Right forelimb (tissue), 1 donor: ENCODE data around the gene MYOCOS.
"Not testable (repeated sequence)": the region's sequence is repeated elsewhere in the genome, so short reads cannot be mapped to it uniquely, and the experiment has no call there.

Experiments used
- DNase-seq: peaks from one replicate; pipeline ENCODE4 v3.0.0-alpha.2; 2018

MYOCOS gene

GRCh38 chr1:171622152-171622462, at the start of gene MYOCOS:
MYOCOS (plus strand) TSS chr1:171622243; CDS start chr1:171623884, 1,641 bp downstream.
- DNase-seq, result no peak

GRCh38 chr1:171576144-171576543, 45.9 kb upstream of the MYOCOS start:
- DNase-seq, result no peak

GRCh38 chr1:171581226-171581625, 40.8 kb upstream of the MYOCOS start:
- DNase-seq, result no peak

GRCh38 chr1:171581766-171582165, 40.3 kb upstream of the MYOCOS start:
- no peak for DNase-seq

- DNase-seq, result no peak
Observed at GRCh38 chr1:171582589-171582988, 39.5 kb upstream of the MYOCOS start.

- no peak for DNase-seq
Observed at GRCh38 chr1:171583591-171584201, 38.3 kb upstream of the MYOCOS start.

GRCh38 chr1:171585715-171586114, 36.3 kb upstream of the MYOCOS start:
- DNase-seq, result no peak

GRCh38 chr1:171588230-171588629, 33.8 kb upstream of the MYOCOS start:
- no peak for DNase-seq

- no peak for DNase-seq
Observed at GRCh38 chr1:171590022-171590421, 32.0 kb upstream of the MYOCOS start.

GRCh38 chr1:171595324-171595723, 26.7 kb upstream of the MYOCOS start:
- no peak for DNase-seq

- no peak for DNase-seq
Observed at GRCh38 chr1:171596119-171596518, 25.9 kb upstream of the MYOCOS start.

GRCh38 chr1:171596705-171597104, 25.3 kb upstream of the MYOCOS start:
- no peak for DNase-seq

- DNase-seq, result no peak
Observed at GRCh38 chr1:171597203-171597602, 24.8 kb upstream of the MYOCOS start.

- DNase-seq, result not testable (repeated sequence)
Observed at GRCh38 chr1:171600310-171600709, 21.7 kb upstream of the MYOCOS start.

GRCh38 chr1:171600862-171601261, 21.2 kb upstream of the MYOCOS start:
- DNase-seq, result no peak

- not testable (repeated sequence) for DNase-seq
Observed at GRCh38 chr1:171603042-171603441, 19.0 kb upstream of the MYOCOS start.

- DNase-seq, result no peak
Observed at GRCh38 chr1:171606402-171606941, 15.6 kb upstream of the MYOCOS start.

GRCh38 chr1:171610385-171610784, 11.7 kb upstream of the MYOCOS start:
- no peak for DNase-seq

- DNase-seq, result no peak
Observed at GRCh38 chr1:171611306-171611705, 10.7 kb upstream of the MYOCOS start.

GRCh38 chr1:171613282-171613681, 8.8 kb upstream of the MYOCOS start:
- no peak for DNase-seq

GRCh38 chr1:171615122-171615906, 6.7 kb upstream of the MYOCOS start:
- not testable (repeated sequence) for DNase-seq

- DNase-seq, result no peak
Observed at GRCh38 chr1:171616586-171616985, 5.5 kb upstream of the MYOCOS start.

- DNase-seq, result no peak
Observed at GRCh38 chr1:171623651-171624331, 1.7 kb downstream of the MYOCOS start.

- no peak for DNase-seq
Observed at GRCh38 chr1:171625225-171625624, 3.2 kb downstream of the MYOCOS start.
